Skeletal muscle tissue (tissue), 4 donors: ENCODE data around the gene BLOC1S1. TPM values are rescaled to one million over a fixed set of nuclear protein-coding genes. Genes with fewer than 3 reads are reported as not detected.
A peak's percentile ranks its signal among the peaks of the same experiment; 100 is the strongest.

Experiments used
- H3K27ac ChIP-seq: one replicate; pipeline ENCODE4 v1.7.0; 2013; ENCODE audit warnings: mild to moderate bottlenecking, low read depth, low read length, inconsistent platforms
- H3K27me3 ChIP-seq, 3 donors: one replicate each; pipeline ENCODE4 v1.7.0; 2013; ENCODE audit warnings: low read length in 3 of 3; ENCODE audit not compliant: control insufficient read depth in 3 of 3, insufficient read depth in 3 of 3
- H3K36me3 ChIP-seq, 3 donors: one replicate each; pipeline ENCODE4 v1.7.0; 2013; ENCODE audit warnings: low read length in 3 of 3; ENCODE audit not compliant: control insufficient read depth in 3 of 3, insufficient read depth in 3 of 3
- H3K4me1 ChIP-seq, 3 donors: one replicate each; pipeline ENCODE4 v1.7.0; 2013; ENCODE audit warnings: low read length in 3 of 3, mild to moderate bottlenecking in 3 of 3; ENCODE audit not compliant: control insufficient read depth in 3 of 3, insufficient read depth in 3 of 3
- H3K4me3 ChIP-seq, 3 donors: one replicate each; pipeline ENCODE4 v1.7.0; 2013; ENCODE audit warnings: low read length in 3 of 3
- H3K9ac ChIP-seq, 3 donors: one replicate each; pipeline ENCODE4 v1.7.0; 2013; ENCODE audit warnings: low read length in 3 of 3, mild to moderate bottlenecking in 3 of 3, moderate library complexity in 2 of 3, low read depth in 1 of 3
- H3K9me3 ChIP-seq, 3 donors: one replicate each; pipeline ENCODE4 v1.7.0; 2013; ENCODE audit warnings: low read length in 3 of 3; ENCODE audit not compliant: control insufficient read depth in 3 of 3
- total RNA-seq: library from RNA; depleted of rRNA; stranded (reverse); fragments of >200 nt; gene quantifications from one replicate; pipeline ENCODE4 v1.2.3, GENCODE V29; 2014
- donor health status: Osteomylitis.

The BLOC1S1 gene
- total RNA-seq, 1 donor from 2014 or later: 42.3 TPM

- no peaks in the 10 kb centered on the region for H3K9me3 ChIP-seq
- peak overlapping the region; percentile 80 for H3K27ac ChIP-seq
- peaks cover 19 to 22% (median 21%) of the 10 kb centered on the region in 3 donors for H3K36me3 ChIP-seq
- peak overlapping the region; percentile 63 to 76 (median 63) for H3K4me3 ChIP-seq
- peak overlapping the region; percentile 59 to 76 (median 67) for H3K9ac ChIP-seq
- H3K27me3 ChIP-seq: peaks cover 0 to 5% (median 0%) of the 10 kb centered on the region in 3 donors
- peaks cover 8 to 35% (median 16%) of the 10 kb centered on the region in 3 donors for H3K4me1 ChIP-seq
Measured at GRCh38 chr12:55682087-55682796, 33.6 kb upstream of the BLOC1S1 start.

GRCh38 chr12:55683676-55684075 is 32.2 kb upstream of the BLOC1S1 start:
- Histone ChIP-seq H3K4me1 (peaks cover 8 to 35% (median 16%) of the 10 kb centered on the region in 3 donors), H3K36me3 (peaks cover 30 to 33% (median 30%) of the 10 kb centered on the region in 3 donors), H3K27me3 (peaks cover 0 to 5% (median 0%) of the 10 kb centered on the region in 3 donors), H3K9me3 (no peaks in the 10 kb centered on the region), H3K9ac (no peak overlapping the region), H3K27ac (no peak overlapping the region), H3K4me3 (no peak overlapping the region)

GRCh38 chr12:55684761-55685370 is 31.0 kb upstream of the BLOC1S1 start:
- no peak overlapping the region for H3K4me3 ChIP-seq
- H3K9ac ChIP-seq: no peak overlapping the region
- peaks cover 38 to 40% (median 38%) of the 10 kb centered on the region in 3 donors for H3K36me3 ChIP-seq
- peaks cover 0 to 5% (median 0%) of the 10 kb centered on the region in 3 donors for H3K27me3 ChIP-seq
- peaks cover 8 to 35% (median 16%) of the 10 kb centered on the region in 3 donors for H3K4me1 ChIP-seq
- H3K27ac ChIP-seq: no peak overlapping the region
- no peaks in the 10 kb centered on the region for H3K9me3 ChIP-seq

- Histone ChIP-seq H3K4me1 (peaks cover 8 to 35% (median 16%) of the 10 kb centered on the region in 3 donors), H3K4me3 (no peak overlapping the region), H3K27me3 (peaks cover 0 to 5% (median 0%) of the 10 kb centered on the region in 3 donors), H3K9me3 (no peaks in the 10 kb centered on the region), H3K36me3 (peaks cover 38 to 40% (median 38%) of the 10 kb centered on the region in 3 donors), H3K27ac (no peak overlapping the region), H3K9ac (no peak overlapping the region)
Measured at GRCh38 chr12:55685671-55686070, 30.2 kb upstream of the BLOC1S1 start.

- peaks cover 38 to 45% (median 43%) of the 10 kb centered on the region in 3 donors for H3K36me3 ChIP-seq
- H3K27ac ChIP-seq: no peak overlapping the region
- no peak overlapping the region for H3K9ac ChIP-seq
- no peaks in the 10 kb centered on the region for H3K9me3 ChIP-seq
- peaks cover 5 to 31% (median 11%) of the 10 kb centered on the region in 3 donors for H3K4me1 ChIP-seq
- peaks cover 0 to 5% (median 0%) of the 10 kb centered on the region in 3 donors for H3K27me3 ChIP-seq
- no peak overlapping the region for H3K4me3 ChIP-seq
Measured at GRCh38 chr12:55686366-55687010, 29.4 kb upstream of the BLOC1S1 start.

- Histone ChIP-seq H3K36me3 (peaks cover 48 to 55% (median 54%) of the 10 kb centered on the region in 3 donors), H3K9ac (no peak overlapping the region), H3K4me3 (no peak overlapping the region), H3K4me1 (peaks cover 0 to 21% (median 2%) of the 10 kb centered on the region in 3 donors), H3K27me3 (no peaks in the 10 kb centered on the region), H3K27ac (no peak overlapping the region), H3K9me3 (no peaks in the 10 kb centered on the region)
Measured at GRCh38 chr12:55687746-55688145, 28.1 kb upstream of the BLOC1S1 start.

- Histone ChIP-seq H3K9me3 (no peaks in the 10 kb centered on the region), H3K36me3 (peaks cover 57 to 68% (median 66%) of the 10 kb centered on the region in 3 donors), H3K9ac (no peak overlapping the region), H3K27me3 (no peaks in the 10 kb centered on the region), H3K4me1 (peaks cover 0 to 15% (median 0%) of the 10 kb centered on the region in 3 donors), H3K4me3 (no peak overlapping the region), H3K27ac (no peak overlapping the region)
Measured at GRCh38 chr12:55688716-55689655, 26.9 kb upstream of the BLOC1S1 start.

GRCh38 chr12:55692631-55693322 is 23.1 kb upstream of the BLOC1S1 start:
- H3K27me3 ChIP-seq: no peaks in the 10 kb centered on the region
- peaks cover 71 to 81% (median 80%) of the 10 kb centered on the region in 3 donors for H3K36me3 ChIP-seq
- no peak overlapping the region for H3K9ac ChIP-seq
- no peaks in the 10 kb centered on the region for H3K4me1 ChIP-seq
- no peak overlapping the region for H3K27ac ChIP-seq
- no peak overlapping the region for H3K4me3 ChIP-seq
- H3K9me3 ChIP-seq: no peaks in the 10 kb centered on the region
